ENCODE results near the gene ARMC6.

ARMC6 gene

DNA sequence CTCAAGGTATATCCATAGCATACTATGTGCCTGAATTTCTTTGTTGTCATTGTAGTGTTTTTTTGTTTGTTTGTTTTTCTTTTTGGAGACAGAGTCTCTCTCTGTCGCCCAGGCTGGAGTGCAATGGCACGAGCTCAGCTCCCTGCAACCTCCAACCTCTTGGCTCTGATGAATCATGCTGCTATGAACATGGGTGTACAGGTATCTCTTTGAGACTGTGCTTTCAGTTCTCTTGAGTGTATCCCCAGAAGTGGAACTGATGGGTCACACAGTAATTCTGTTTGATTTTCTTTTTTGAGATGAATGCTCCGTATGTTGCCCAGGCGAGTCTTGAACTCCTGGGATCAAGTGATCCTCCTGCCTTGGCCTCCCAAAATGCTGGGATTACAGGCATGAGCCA lies 16.7 kb downstream of the ARMC6 start:
- peaks cover 7% of the 10 kb centered on the region for H3K36me3 ChIP-seq (ENCODE audit: control insufficient read depth, insufficient read depth, low read length)
- no peak overlapping the region for H3K4me3 ChIP-seq (ENCODE audit: low read length)
- H3K4me1 ChIP-seq (ENCODE audit: control insufficient read depth, insufficient read depth, low read length), result no peaks in the 10 kb centered on the region
- H3K27me3 ChIP-seq (ENCODE audit: control insufficient read depth, insufficient read depth, low read length), result no peaks in the 10 kb centered on the region
- H3K27ac ChIP-seq (ENCODE audit: low read depth, low read length), result no peak overlapping the region
- no peak overlapping the region for H3K9ac ChIP-seq (ENCODE audit: low read length)

GRCh38 chr19:19050731-19051130 lies 17.3 kb downstream of the ARMC6 start:
- H3K27me3 ChIP-seq (ENCODE audit: control insufficient read depth, insufficient read depth, low read length), result no peaks in the 10 kb centered on the region
- peaks cover 13% of the 10 kb centered on the region for H3K36me3 ChIP-seq (ENCODE audit: control insufficient read depth, insufficient read depth, low read length)
- no peak overlapping the region for H3K9ac ChIP-seq (ENCODE audit: low read length)
- H3K4me3 ChIP-seq (ENCODE audit: low read length), result no peak overlapping the region
- no peaks in the 10 kb centered on the region for H3K4me1 ChIP-seq (ENCODE audit: control insufficient read depth, insufficient read depth, low read length)
- no peak overlapping the region for H3K27ac ChIP-seq (ENCODE audit: low read depth, low read length)

- Histone ChIP-seq H3K4me1 (ENCODE audit: control insufficient read depth, insufficient read depth, low read length) (no peaks in the 10 kb centered on the region), H3K27ac (ENCODE audit: low read depth, low read length) (no peak overlapping the region), H3K9ac (ENCODE audit: low read length) (no peak overlapping the region), H3K4me3 (ENCODE audit: low read length) (no peak overlapping the region), H3K27me3 (ENCODE audit: control insufficient read depth, insufficient read depth, low read length) (no peaks in the 10 kb centered on the region), H3K36me3 (ENCODE audit: control insufficient read depth, insufficient read depth, low read length) (peaks cover 15% of the 10 kb centered on the region)
Measured at GRCh38 chr19:19051478-19052213, 18.2 kb downstream of the ARMC6 start.

- Histone ChIP-seq H3K4me1 (ENCODE audit: control insufficient read depth, insufficient read depth, low read length) (no peaks in the 10 kb centered on the region), H3K4me3 (ENCODE audit: low read length) (no peak overlapping the region), H3K27me3 (ENCODE audit: control insufficient read depth, insufficient read depth, low read length) (no peaks in the 10 kb centered on the region), H3K9ac (ENCODE audit: low read length) (no peak overlapping the region), H3K27ac (ENCODE audit: low read depth, low read length) (no peak overlapping the region), H3K36me3 (ENCODE audit: control insufficient read depth, insufficient read depth, low read length) (peaks cover 24% of the 10 kb centered on the region)
Measured at GRCh38 chr19:19052921-19053320, 19.5 kb downstream of the ARMC6 start.

GRCh38 chr19:19053508-19054314 lies 20.3 kb downstream of the ARMC6 start:
- H3K4me3 ChIP-seq (ENCODE audit: low read length), result no peak overlapping the region
- H3K36me3 ChIP-seq (ENCODE audit: control insufficient read depth, insufficient read depth, low read length), result peaks cover 24% of the 10 kb centered on the region
- no peaks in the 10 kb centered on the region for H3K27me3 ChIP-seq (ENCODE audit: control insufficient read depth, insufficient read depth, low read length)
- no peak overlapping the region for H3K9ac ChIP-seq (ENCODE audit: low read length)
- no peaks in the 10 kb centered on the region for H3K4me1 ChIP-seq (ENCODE audit: control insufficient read depth, insufficient read depth, low read length)
- H3K27ac ChIP-seq (ENCODE audit: low read depth, low read length), result no peak overlapping the region

- Histone ChIP-seq H3K27ac (ENCODE audit: low read depth, low read length) (no peak overlapping the region), H3K4me1 (ENCODE audit: control insufficient read depth, insufficient read depth, low read length) (no peaks in the 10 kb centered on the region), H3K9ac (ENCODE audit: low read length) (no peak overlapping the region), H3K4me3 (ENCODE audit: low read length) (no peak overlapping the region), H3K36me3 (ENCODE audit: control insufficient read depth, insufficient read depth, low read length) (peaks cover 24% of the 10 kb centered on the region), H3K27me3 (ENCODE audit: control insufficient read depth, insufficient read depth, low read length) (no peaks in the 10 kb centered on the region)
Measured at GRCh38 chr19:19054315-19054938, 21.0 kb downstream of the ARMC6 start.

DNA sequence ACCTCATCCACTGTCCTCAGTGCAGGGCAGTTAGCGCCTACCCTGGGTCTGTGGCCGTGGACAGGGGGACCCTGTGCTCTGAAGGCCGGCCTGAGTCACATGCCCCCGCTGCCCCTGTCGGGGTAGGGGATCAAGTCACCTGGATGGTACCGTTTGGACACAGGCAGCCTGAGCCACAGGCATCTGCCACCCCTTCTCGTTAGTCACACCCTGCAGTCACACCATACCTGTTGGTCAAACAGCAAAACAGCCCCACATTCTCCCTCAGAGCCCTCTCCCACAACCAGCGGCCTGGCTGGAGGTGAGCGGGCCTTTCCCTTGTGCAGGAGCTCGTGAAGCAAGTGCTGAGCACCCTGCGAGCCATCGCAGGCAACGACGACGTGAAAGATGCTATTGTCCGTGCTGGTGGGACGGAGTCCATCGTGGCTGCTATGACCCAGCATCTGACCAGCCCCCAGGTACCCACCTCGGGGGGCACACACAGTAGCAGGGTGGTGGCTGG lies 21.6 kb downstream of the ARMC6 start:
- Histone ChIP-seq H3K4me3 (ENCODE audit: low read length) (no peak overlapping the region), H3K36me3 (ENCODE audit: control insufficient read depth, insufficient read depth, low read length) (peaks cover 26% of the 10 kb centered on the region), H3K4me1 (ENCODE audit: control insufficient read depth, insufficient read depth, low read length) (no peaks in the 10 kb centered on the region), H3K27me3 (ENCODE audit: control insufficient read depth, insufficient read depth, low read length) (no peaks in the 10 kb centered on the region), H3K27ac (ENCODE audit: low read depth, low read length) (no peak overlapping the region), H3K9ac (ENCODE audit: low read length) (no peak overlapping the region)

- peaks cover 26% of the 10 kb centered on the region for H3K36me3 ChIP-seq (ENCODE audit: control insufficient read depth, insufficient read depth, low read length)
- H3K9ac ChIP-seq (ENCODE audit: low read length), result no peak overlapping the region
- no peaks in the 10 kb centered on the region for H3K4me1 ChIP-seq (ENCODE audit: control insufficient read depth, insufficient read depth, low read length)
- no peaks in the 10 kb centered on the region for H3K27me3 ChIP-seq (ENCODE audit: control insufficient read depth, insufficient read depth, low read length)
- H3K27ac ChIP-seq (ENCODE audit: low read depth, low read length), result no peak overlapping the region
- no peak overlapping the region for H3K4me3 ChIP-seq (ENCODE audit: low read length)
Measured at GRCh38 chr19:19055701-19056100, 22.3 kb downstream of the ARMC6 start.

- no peaks in the 10 kb centered on the region for H3K4me1 ChIP-seq (ENCODE audit: control insufficient read depth, insufficient read depth, low read length)
- H3K27ac ChIP-seq (ENCODE audit: low read depth, low read length), result no peak overlapping the region
- no peaks in the 10 kb centered on the region for H3K27me3 ChIP-seq (ENCODE audit: control insufficient read depth, insufficient read depth, low read length)
- H3K9ac ChIP-seq (ENCODE audit: low read length), result no peak overlapping the region
- no peak overlapping the region for H3K4me3 ChIP-seq (ENCODE audit: low read length)
- peaks cover 24% of the 10 kb centered on the region for H3K36me3 ChIP-seq (ENCODE audit: control insufficient read depth, insufficient read depth, low read length)
Measured at GRCh38 chr19:19056636-19057275, 23.4 kb downstream of the ARMC6 start.

GRCh38 chr19:19057317-19057716 lies 23.9 kb downstream of the ARMC6 start:
- peaks cover 24% of the 10 kb centered on the region for H3K36me3 ChIP-seq (ENCODE audit: control insufficient read depth, insufficient read depth, low read length)
- no peak overlapping the region for H3K27ac ChIP-seq (ENCODE audit: low read depth, low read length)
- no peak overlapping the region for H3K4me3 ChIP-seq (ENCODE audit: low read length)
- H3K4me1 ChIP-seq (ENCODE audit: control insufficient read depth, insufficient read depth, low read length), result no peaks in the 10 kb centered on the region
- H3K27me3 ChIP-seq (ENCODE audit: control insufficient read depth, insufficient read depth, low read length), result no peaks in the 10 kb centered on the region
- H3K9ac ChIP-seq (ENCODE audit: low read length), result no peak overlapping the region

DNA sequence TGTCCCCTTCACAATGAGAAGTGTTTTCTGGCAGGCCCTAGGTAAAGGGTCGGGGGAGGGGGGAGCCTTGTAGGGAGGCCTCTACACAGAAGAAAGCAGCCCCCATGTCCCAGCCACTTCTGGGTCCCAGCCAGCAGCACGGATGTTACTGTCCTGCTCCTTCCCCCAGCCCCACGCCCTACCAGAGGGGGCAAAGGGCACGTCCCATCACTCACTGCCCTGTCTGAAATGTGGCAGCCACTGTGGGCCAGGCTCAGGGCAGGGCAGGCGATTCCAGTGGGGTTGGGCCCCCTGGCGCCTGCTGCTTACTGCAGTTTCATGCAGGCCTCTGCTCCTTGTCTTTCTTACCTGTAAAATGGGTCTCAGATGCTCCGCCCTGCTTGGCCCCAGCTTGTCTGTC lies 24.3 kb downstream of the ARMC6 start:
- no peaks in the 10 kb centered on the region for H3K4me1 ChIP-seq (ENCODE audit: control insufficient read depth, insufficient read depth, low read length)
- H3K27me3 ChIP-seq (ENCODE audit: control insufficient read depth, insufficient read depth, low read length), result no peaks in the 10 kb centered on the region
- H3K27ac ChIP-seq (ENCODE audit: low read depth, low read length), result no peak overlapping the region
- H3K4me3 ChIP-seq (ENCODE audit: low read length), result no peak overlapping the region
- H3K36me3 ChIP-seq (ENCODE audit: control insufficient read depth, insufficient read depth, low read length), result peaks cover 24% of the 10 kb centered on the region
- no peak overlapping the region for H3K9ac ChIP-seq (ENCODE audit: low read length)

Measured in rectal smooth muscle tissue (tissue), 1 donor.